Measurements from ENCODE around the gene GABRA4. TPM values are rescaled to one million over a fixed set of nuclear protein-coding genes. Genes with fewer than 3 reads are reported as not detected.
A peak's percentile ranks its signal among the peaks of the same experiment; 100 is the strongest.

The GABRA4 gene
- total RNA-seq, 1 donor from 2014 or later: not detected

DNA sequence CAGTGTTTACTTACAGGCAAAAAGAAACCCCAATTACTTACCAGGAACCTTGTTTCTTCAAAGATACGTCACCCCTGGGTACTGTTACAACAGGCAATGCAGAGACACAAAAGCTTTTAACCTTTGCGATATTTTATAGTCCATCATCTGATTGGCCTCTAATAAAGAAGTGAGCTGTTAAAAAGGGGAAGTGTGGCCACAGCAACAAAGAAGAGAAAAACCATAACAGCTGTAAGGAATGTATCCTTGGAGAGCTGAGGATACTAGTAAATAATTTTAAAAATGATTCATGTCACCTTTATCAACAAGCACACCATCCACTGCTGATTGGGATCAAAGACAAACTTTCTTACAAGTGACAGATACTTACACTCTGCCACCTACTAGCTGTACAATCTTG is 14.1 kb downstream of the GABRA4 start:
- DNase-seq: no peak

DNA sequence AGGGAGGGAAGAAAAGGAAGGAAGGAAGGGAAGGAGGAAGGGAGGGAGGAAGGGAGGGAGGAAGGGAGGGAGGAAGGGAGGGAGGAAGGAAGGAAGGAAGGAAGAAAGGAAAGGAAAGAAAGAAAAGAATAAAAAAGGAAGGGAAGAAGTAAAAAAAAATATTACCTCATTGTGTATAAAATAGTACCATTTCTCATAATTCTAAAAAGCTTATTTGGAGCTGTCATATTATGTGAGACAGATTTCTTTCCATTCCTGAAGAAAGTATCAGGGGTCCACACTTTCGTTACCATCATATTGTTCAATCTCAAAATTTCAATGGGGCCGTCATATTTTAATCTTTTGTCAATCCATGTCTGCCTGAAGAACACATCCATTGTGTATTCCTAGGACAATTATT is 16.1 kb downstream of the GABRA4 start:
- DNase-seq: no peak

DNA sequence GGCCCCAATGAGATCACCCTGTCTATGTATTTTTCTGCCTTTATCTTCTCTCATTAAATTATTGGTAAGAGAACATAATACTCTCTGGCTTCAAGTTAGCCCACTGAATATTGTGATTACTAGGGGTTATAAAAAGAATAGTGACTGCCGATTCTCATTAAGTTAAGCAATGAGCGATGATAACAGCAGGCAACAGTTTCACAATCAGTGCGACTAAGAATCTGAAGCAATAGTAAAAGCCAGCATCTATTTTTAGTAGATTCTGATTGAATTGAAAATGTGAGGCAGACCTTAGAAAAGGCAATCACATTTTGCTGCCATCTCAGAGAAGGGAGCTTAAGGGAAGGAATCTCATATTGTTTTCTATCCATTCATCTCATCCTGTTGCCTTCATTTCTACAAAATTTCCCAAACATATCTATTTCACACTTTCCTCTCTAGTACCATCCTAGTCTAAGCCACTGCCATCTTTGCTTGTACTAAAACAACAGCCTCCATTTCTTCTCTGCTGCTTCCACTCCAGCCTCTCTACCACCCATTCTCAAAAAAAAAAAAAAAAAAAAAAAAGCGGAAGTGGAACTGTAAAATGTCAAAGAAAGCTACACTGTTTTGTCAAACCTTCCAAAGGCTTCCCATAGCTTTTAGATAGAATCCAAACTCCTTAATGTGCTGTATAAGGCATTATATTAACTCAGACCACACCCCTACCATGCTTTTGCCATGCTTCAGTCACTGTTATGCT is 17.4 kb downstream of the GABRA4 start:
- no peak for DNase-seq

DNA sequence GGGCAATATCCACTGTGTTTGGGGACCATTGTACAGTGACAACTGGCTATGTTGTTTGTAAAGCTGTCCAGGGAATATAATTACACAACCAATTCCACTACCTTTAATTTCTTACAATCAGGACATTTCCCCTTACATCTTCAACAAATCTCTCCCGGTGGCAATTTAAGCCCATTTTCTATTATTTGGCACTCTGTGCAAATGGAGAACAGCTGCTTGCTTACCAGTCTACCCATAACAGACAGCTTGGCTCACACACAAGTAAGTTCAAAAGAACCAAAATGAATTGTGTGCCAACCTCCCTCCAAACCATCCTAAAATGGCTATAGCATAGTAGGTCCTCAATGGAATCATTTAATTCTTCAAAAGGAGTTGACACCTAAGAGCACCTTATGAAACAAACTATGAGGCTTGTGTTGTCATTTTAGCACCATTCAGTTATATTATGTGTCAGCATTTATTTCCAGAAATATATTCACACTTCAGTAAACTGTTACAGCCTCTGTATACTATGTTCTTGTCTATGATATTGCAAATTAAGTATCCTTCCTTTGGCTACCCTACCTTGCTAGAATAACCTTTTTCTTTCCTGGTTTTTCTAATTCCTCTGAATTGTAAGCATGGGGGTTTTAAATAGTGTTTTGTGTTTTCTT is 18.4 kb downstream of the GABRA4 start:
- no peak for DNase-seq

DNA sequence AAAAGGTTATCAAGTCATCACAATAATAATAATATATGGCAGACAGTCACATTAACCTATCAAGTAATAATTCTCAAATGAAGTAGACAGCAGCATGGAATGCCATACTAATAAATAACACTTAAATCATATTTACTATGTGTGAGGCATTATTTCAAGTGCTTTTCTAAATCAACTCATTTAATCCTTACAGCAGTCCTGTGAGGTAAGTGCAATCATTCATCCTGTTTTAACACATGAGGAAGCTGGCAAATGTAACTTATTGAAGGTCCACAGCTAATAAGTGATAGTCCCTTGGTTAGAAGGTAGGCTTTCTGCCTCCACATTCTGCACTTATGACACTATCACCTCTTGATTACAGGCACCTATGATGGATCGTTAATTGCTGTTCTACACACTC is 24.5 kb downstream of the GABRA4 start:
- DNase-seq: no peak

DNA sequence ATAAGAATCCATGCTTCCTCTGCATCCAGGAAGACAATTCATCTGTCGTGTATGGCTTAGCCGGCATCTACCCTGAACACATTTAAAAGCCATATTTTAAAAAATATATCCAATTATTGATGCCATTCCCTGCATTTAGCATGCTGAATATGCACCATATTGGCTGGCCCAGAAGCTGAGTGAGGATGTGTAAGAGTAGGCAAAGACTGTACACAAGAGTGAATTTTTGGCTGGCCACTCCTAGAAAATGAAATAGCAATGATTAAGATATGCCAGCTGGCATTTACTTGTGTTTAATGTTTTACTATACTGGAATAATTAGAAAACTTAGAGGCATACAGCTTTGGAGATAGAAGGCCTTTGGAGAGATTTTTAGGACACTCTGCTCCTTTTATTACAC is 25.8 kb downstream of the GABRA4 start:
- no peak for DNase-seq

DNA sequence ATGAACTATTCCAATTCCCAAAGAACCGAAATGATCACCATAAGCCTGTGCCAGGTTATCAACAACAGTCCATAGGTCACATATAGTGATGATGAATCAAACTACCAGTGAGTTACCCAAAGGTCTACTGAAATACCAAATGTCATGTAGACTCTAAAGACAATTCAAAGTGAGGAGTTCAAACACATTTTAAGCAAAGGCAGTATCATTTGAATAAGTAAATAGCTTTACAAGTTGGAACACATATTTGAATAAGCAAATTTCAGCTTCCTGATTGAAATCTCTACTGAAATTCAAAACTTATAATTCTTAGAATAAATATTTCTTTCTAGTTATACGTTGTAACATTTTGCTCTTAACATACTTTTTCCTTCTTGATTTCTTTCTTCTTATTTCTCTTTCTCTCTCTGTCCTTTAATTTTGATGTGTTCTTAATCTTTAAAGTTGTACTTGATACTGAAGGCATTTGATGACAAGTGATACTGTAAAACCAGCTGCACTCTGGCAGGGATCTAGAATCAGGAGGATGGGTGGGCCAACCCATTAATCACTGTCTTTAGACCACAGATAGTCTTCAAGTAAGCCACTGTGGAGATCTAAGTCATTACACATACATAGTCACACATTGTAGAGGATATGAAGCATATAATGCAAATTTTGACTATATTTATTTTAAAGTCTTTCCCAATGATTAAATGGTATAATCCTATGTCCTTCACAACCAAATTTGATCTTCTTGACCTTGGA is 34.5 kb downstream of the GABRA4 start:
- DNase-seq: no peak

DNA sequence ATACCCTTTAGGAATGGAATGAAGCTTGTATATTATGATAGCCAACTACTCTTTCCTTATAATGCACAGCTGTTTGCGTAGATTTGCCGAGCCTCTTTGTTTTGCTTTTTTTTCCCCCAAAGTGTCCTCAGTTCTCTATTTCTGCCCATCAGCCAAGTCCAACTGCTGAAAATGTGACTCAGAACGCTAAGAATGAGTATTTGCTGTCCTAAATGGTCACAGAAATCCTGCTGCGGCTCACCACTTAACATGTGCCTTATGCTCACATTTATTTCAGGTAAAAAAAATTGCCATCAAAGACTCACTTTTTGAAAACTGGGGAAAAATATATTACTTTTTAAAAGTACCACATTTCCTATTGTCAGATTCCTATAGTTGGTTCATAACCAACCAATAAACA is 36.9 kb downstream of the GABRA4 start:
- no peak for DNase-seq

DNA sequence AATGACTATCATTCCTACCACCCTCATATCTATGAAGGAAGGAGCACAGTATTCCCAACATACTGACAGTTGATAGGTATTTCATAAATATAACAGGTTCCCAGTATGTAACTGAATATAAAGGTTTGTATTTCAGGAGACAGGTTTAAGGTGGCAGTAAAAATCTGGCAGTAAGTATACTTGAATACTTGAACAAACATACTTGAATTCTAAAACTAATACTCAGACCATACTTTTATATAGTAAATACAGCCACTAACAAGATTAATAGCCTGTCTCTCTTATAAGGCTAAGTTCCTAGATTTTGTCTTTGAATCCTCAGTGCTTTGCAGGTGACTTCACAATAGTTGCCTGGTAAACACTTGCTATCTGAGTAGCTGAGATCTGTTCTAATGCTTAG is 37.8 kb downstream of the GABRA4 start:
- DNase-seq: no peak

DNA sequence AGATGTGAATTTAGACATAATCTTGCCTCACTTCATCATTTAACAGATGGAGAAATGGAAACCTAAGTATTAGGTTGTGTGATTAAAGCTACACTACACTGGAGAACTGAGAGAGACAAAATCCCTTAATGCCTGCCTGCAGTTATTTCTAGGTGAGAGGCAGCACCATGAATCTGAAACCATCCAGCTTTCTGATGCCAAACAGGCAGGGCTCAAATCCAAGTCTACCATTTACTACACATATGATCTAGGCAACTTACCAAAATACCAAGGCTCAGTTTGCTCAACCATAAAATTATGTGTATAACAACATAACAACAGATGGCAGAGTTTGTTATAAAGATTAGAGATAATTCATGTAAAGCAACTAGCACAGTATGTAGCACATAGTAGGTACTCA is 38.7 kb downstream of the GABRA4 start:
- DNase-seq: no peak

DNA sequence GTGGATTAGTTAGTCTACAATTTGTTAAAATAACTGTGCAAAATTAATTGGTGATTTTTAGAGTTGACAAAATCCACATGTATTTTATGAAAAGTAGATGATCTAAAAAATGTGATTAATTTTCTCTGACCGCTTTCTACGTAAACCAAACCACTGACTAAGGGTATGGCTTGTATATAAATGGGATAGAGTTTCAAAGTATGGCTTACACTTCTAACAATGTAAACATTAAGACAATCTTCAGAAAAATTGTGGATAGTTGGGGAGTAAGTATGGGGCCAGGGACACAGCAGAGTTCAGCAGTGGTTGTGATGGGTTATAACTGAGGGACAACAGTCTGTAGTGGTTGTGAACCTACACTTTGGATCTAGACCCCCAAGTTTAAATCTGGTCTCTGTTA is 39.8 kb downstream of the GABRA4 start:
- DNase-seq: no peak

DNA sequence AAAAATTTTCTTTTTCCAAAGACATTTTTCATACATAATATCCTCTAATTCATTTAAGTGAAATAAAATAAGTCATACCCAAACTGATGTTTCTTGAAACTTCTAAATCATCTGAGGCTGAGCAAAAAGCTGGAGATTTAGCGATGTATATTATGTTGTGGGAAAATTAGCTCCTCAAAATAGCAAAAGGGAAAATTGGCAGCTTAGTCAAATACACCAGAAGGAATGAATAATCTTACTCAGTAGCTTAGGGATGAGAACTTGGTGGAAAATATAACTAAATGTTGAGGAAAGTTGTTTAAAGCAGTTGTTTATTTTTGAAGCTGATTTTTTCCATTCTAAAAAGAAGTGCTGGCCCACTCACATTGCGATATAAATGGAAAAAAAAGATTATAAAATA is 40.9 kb downstream of the GABRA4 start:
- DNase-seq: no peak

DNA sequence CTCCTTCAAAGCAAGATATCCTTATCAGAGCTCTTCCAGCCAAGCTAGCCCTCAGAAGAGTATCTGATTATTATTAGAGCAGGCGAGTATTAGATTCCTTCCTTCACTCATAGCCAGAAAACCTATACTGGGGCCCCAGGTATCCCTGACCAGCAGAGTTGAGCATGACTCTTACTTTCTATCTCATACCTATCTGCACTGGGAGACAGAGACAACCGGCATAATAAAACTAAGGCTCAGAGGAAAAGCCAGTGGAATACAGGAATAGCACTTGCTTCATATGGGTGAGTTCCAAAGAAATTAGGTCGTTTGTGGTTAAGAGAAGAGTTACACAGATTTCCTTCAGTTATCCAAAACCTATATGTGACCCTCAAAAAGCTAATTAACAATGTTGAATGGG is 42.6 kb downstream of the GABRA4 start:
- no peak for DNase-seq

DNA sequence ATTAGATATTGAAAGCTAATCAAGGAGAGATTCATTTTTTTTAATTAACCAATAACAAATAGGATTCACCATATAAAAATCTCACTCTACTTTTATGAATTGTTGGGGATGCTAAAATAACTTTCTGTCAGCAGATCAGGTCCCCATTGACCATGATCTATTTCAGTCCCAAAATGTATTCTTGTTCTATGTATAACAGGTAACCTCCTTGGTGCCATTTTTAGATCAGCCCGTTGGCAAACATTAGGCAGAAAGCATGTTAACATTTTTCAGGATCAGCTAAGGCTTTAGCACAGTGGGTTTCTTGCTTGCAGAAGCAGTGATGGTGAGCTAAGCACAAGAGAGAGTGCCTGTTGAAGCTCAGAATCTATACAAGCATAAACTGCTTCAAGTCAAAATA is 43.6 kb downstream of the GABRA4 start:
- DNase-seq: no peak

DNA sequence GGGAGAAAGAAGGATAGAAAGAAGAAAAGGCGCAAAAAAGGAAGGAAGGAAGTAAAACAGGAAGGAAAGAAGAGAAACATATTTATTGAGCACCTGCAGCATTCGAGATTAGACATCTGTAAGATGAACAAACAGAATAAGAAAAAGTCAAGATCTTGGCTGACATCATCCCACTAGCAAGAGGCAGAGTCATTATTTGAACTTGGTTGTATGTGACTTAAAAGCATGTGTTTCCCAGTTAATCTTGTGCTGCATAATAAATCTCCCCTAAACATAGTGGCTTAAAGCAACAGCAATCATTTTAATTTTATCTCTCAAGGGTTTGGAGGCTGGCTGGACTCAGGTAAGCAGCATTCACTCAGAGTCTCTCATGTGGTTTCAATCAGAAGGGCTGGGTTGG is 45.8 kb downstream of the GABRA4 start:
- DNase-seq: no peak

DNA sequence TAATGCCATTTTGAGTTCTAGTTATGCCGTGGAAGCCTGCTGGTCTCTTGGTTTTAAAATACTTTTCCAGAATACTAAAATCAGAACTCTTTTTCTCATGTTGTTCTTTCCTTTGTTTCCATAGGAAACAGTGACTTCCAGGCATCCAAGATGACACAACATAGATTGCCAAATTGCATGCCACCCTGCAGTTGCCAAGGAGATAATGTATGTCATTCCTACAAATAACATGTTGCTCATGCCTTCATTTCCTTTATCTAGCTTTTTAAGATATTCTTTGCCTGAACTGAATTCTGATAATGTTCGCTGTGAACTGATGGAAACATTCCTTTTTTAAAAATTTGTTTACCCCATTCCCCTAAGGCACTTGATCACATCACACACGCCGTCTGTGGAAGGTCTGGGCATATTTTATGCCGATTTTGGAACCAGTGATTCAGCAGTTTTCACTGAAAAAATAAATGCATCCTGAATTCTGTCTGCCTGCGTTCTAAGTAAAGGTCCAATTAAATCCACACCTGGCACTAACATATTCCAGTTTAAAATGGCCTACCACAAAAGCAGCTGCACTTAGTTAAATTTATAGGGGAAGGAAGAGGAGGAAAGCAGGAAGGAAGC is 46.4 kb downstream of the GABRA4 start:
- peak; percentile 20 for DNase-seq

DNA sequence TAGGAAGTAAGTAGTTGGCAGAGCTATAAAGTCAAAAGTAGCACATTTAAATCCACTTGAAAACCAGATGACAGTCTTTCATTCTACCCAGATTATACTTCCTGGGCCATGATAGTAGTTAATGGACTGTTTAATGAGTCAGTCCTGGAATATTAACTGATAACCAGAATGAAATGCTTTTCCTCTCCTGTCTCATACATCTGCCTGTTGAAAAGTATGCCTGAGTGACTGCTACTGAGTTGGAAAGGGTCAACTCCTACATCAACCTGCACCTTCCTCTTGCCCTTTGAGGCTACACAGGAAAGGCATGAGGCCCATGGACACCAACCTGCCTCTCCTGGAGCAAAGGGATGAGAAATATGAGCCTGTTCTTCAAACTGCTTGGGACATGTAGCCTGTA is 48.3 kb downstream of the GABRA4 start:
- DNase-seq: no peak

DNA sequence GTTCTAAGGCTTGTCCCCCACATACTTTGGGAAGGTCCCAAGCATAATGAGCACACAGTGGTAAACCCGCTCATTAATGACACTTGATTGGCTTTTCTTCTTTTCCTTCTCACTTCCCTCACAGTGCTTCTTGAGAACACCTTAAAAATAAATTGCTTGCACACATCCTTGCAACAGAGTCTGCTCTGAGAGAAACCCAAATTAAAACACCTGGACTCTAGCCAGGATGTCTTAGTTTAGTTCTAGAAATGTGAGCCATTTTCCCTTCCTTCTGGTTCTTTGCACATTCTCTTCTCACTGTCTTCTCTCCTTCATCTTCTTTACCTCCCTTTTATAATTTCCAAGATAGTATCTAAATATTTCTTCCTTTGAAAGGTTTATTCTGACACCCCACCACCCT is 49.0 kb downstream of the GABRA4 start:
- no peak for DNase-seq

DNA sequence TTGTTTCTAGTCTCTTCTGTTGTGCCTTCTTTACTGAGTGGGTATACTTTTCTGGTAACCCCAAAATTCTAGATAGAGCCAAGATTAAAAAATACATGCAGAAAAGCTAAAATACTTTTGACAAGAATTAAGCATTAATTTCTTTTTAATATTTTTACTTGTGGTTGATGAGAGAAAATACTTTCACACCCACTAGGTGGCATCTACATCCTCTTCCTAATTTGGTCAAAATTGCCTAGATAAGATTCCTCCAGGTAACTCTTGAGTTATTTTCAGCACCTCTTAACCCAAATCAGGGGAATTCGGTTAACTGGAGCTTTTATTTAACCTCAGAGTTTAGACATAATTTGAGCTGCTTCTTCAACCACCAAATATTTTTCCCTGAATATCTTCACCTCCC is 55.9 kb downstream of the GABRA4 start:
- DNase-seq: peak; percentile 38

DNA sequence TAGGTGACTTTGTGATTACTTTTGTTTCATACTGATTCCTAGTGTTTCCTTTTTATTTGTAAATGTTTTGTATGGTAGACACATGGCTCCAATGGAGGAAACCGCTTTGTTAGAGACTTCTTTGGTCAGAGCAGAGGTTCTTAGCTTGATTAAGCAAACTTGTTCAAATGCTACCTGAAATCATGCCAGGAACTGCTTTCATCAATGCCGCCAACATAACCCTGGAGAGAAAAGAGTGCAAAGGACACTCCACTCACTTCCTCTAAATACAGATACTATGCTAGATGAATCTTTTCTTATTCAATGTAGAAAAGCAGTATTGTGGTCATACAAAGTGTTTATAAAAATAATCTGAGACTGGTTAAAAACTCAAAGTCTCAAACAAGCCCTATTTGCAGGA is 58.7 kb downstream of the GABRA4 start:
- DNase-seq: no peak

DNA sequence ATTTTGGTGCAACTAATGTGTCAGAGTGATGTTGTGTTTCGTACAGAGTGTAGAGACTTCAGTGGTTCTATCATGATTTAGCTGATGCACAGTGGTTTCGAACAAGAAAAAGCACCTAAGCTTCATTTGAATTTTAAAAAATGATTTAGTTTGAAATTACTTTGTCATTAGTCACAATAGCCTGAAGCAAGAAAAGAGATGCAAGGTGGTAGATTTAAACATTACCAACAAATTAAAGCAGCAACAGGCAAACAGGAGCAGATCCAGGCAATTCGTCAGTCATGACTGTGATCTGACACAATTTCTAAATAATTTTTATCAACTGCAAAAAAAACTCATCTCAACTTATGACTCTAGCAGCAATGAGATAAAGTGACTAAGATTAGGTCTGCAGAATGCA is 59.7 kb downstream of the GABRA4 start:
- DNase-seq: no peak

DNA sequence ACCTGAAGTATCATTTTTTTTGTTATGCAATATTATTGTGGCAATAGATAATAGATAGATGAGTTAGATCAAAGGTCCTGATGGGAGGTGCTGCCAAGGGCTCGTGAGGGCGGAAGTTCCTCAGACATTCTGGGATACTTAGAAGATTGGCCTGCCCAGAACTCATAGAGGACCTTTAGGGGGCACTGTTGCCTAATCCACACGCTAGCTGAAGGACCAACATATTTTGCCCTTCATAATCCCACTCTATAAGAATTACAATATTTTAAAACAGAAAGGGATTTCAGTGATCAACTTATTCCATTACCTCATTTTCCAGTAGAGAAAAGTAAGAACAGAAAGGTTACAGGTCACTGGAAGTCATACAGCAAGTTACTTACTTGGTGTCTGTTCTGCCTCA is 61.4 kb downstream of the GABRA4 start:
- peak; percentile 62 for DNase-seq

DNA sequence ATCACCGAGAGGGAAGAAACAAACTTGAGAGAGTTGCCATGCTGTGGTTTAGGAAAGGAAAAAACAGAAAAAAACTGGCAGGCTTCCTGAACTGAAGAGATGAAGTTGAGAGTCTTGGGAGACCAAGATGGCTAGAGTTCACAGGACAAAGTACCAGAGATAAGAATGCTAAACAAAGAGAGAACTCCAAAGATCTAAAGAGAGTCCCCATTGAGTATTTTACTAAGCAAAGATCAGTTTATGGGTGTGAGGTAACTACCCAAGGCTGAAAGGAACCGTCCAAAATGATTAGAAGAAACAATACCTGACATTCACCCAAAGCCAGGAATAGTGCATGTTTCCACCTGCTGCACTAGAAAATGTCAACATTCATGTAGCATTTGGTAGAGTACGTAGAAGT is 62.5 kb downstream of the GABRA4 start:
- no peak for DNase-seq

DNA sequence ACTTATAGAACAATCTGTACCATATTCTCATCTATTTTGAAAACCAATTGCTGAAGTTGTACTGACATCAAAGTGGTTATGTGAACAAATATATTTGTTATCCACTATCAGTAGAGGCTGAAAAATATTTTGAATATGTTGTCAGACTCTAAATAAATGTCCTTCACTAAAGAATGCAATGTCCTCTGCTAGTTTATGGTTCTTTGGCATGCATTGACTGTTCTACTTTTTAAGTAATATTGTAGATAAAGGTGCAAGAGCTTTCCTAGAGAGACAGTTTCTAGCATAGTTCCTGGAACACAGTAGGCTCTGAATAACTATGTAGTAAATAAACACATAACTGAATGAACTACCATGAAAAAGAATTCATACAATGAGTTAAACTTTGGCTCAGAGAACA is 66.2 kb downstream of the GABRA4 start:
- no peak for DNase-seq

Data from dermis blood vessel endothelial cell (primary cell).